T-helper 1 cell (primary cell): ENCODE results near the gene KLHL21.

Experiments
- DNase-seq, 5 donors: peaks; one replicate each; pipeline ENCODE4 v3.0.0-alpha.2; 2012 to 2020

Gene KLHL21

DNA sequence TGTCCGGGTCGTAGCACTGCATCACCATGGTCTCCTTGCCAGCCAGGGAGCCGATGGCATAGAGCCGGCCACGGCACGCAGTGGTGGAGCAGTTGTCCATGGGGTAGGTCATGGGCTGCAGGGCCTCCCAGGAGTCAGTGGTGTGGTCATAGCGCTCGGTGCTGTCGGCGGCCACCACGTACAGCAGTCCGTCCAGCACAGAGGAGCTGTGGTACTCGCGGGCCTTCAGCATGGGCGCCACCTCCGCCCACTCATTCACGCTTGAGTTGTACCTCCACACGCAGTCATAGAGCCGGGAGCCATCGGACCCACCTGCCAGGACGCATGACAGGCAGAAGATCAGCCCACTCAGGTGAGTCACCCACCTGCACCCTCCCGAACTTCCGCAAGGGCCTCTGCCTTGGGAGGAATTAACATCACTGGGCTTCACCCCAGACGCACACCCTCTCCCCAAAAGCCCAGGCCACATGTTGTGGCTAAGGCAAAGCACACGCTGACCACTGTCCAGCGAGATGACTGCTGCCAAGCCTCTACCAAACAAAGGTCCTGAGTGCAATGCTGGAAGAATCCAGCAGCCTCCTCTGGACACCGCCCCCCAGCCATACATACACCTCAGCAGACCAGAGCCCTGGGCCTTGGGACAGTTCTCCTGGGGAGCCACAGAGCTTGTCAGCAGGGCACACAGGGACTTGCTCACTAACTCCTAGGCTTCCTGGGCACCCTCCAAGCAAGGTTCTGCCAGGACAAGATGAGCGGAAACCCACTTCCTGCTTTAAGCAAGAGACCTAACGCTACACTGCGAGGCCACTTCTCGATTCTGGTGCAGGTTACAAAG, 3.3 kb downstream of the KLHL21 start:
- peak in 3 of 5 donors; percentile 24 to 69 (median 40) for DNase-seq

DNA sequence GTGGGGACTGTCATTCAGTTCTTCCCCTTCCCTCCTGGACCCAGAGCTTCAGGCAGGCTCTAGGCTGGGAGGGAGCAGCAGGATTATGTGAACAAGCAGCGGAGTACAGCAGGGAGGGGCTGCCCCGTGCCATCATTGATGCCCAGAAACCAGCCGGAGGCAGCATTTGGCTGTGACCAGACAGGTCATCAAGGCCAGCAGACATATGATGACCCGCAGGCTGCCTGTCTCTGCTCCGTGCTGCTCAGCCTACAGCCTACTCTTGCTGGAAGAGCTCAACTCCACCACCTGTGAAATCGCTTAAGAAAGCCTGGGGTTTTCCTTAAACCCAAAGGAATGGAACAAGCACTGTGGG, 4.9 kb downstream of the KLHL21 start:
- no peak for DNase-seq

DNA sequence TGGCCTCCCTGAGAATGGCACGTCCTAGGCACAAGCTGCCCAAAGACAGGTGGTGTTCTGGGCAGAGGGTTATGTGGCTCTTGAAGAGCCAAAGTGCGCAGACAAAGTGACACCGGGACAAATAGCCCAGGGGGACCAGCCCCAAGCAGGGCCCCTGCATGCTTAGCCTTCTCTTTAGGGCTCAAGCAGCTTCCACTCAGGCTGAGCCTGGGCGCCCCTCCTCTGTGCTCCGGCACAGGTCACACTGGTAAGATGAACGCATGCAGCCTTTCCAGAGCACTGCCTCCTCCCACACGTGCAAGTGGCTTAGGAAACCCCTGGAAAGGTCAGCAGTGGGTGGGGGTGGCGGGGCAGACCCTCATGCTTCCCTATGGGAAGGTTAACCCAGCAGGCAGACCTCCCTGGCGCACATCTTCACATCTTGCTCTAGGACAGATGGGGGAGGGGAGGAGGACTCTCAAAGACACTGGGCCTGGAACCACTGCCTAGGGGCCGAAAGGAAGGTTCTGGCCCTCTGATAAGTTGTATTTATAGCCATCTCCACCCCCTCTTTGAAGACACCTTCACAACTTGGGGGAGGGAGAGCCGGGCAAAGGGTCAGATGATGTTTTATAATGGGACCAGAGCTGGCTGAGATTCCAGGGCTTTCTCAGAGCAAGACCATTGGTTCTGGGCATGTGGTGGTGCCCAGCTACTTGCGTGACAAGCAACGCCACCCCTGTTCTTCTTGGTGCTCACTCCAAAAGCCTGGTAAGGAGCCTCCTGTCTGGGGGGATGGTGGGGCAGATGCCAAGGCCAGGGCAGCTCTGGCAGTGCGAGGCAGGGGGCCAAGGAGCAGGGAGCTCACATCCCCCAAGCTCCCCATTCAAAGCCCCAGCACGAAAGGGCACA, 5.5 kb downstream of the KLHL21 start:
- no peak for DNase-seq

DNA sequence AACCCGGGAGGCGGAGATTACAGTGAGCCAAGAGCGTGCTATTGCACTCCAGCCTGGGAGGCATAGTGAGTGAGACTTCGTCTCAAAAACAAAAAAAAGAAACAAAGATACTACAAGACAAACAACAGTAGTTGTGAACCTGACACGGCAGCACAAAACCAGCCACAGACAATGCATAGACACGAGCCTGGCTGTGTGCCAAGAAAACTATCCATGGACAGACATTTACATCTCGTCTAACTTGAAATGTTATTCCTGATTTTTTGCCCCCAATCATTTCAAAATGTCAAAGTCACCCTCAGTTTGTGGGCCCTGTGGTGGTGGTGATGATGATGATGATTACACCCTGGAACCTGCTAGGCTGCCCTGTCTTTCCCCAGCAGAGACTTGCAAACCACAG, 6.3 kb downstream of the KLHL21 start:
- no peak for DNase-seq

DNA sequence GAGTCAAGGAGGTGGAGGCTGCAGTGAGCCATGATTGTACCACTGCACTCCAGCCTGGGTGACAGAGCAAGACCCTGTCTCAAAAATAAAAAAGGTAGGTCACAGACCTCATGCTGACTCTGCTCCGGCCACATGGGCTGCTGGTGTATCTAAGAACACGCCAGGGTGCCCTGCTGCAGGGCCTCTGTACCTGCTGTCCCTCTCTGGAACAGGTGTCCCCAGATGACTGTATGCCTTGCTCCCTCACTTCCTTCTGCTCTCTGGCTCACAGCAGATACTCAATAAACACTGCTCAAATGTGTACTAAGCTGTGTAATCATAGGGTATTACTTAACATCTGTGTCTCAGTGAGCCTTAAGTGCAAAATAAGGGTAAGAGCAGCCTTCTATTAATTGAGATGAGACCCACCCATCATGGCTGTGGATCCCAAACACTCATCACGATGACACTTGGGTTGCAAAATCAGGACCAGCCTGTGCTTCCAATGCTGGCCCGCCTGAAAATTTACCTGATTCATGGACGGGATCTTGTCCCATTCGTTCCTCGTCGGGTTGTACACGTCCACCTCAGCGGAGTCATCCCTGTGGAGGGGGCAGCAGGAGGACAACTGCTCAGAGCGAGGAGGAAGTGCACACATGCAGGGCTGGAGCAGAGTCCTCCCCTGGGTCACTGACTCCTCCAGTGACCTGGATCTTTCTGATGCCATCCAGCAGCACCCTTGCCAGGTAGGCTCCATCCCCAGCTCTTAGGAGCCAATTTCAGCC, 7.5 kb downstream of the KLHL21 start:
- no peak for DNase-seq

DNA sequence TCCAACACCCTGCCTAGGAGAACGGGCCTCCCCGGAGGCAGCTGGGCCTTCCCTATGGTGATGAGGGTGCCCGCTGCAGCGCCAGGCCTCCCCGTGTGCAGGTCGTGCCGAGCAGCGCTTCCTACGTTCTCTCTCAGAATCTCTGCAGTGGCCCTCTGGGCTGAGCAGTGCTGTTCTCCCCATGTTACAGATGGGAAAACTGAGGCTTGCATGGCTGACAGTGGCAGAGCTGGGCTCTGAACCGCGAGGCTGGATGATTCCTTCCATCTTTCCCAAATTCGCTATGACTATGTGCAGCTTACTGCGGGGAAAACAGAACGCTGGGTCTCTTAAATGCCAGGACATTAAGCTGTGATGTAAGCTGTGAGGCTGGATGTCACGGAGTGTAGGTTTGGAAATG, 8.9 kb downstream of the KLHL21 start:
- no peak for DNase-seq

DNA sequence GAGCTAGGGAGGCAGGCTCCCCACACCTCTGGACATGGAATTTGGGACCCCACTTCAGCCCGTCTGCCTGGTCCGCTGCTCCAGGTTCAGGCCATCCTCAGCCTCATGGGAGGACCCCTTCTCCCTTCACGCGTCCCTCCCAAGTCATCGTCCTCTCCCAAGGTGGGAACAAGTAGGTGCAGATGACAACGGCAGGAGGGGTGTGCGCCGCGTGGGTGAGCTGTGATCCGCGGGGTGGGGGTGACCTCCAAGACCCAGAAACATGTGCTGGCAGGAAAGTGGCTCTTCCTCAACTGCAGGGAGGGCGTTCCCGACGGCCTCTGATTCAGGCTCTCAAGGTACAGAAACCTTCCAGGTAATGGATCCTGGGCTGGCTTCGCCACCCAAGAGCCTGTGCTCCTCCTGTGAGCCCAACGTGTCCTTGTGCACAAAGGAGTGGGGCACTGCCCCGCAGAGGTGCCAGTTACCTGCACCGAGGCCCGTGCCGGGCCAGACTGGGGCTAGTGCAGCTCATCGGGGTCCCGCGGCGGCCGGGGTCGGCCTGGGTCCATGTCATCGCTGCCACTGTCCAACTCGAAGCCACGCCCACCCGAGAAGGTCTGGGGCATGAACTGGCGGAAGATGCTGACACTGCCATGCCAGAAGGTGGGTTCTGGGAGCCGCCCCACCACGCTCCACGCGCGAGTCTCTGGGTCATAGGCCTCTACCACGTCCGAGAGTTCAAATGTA, 9.6 kb downstream of the KLHL21 start:
- DNase-seq = no peak

DNA sequence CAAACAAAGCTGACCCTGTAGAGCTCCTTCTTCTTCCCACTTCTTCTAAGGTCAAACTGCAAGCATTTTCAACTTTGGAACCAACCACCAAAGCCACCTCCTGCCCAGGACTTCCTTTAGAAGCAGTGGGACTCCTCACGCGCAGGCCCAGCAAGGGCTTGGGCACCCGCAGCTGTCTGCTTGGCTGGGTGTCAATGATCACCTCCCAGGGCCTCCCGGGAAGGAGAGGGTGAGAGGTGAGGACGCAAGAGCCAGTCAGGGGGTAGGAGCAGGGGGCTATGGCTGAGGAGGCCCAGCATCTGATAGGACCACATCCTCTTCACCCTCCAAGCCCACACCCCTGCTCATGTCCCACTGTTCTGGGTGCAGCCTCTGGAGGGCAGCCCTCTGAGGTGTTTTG, 10.2 kb downstream of the KLHL21 start:
- DNase-seq = no peak

DNA sequence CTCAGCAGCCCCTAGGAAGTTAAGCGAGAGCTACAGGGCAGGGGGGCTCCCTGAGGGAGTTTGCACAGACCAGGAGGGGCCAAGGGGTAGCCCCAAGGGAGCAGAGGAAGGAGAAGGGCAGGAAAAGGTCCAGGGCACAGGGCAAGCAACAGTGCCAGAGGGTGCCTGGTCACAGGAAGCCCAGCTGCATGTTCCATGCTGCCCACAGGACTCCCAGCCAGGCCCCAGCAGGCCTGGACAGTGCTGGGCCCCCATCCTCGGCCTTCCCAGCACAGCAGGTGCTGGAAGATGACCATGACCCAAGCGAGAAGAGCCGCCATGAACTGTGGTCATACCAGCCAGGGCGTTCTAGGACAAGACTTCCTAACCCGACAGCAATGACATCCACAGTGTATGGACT, 11.0 kb downstream of the KLHL21 start:
- DNase-seq = no peak

DNA sequence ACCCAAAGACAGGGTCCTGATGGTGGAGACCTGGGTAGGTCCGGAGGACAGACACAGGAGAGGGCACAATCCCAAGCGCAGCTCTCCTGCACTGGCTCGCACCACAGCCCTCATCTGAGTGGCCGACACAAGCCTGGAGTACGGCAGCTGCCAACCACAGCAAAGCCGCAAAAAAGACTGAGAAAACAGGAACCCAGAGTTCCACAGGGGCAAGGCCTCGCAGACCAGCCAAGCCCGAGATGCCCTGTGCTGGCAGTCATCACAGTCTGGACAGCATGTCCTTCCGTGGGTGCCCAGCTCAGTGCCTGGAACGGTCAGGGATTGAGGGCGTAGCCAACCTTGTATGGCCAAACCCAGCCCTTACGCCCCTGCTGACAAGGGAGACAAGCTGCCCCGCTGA, 11.4 kb downstream of the KLHL21 start:
- DNase-seq = no peak

DNA sequence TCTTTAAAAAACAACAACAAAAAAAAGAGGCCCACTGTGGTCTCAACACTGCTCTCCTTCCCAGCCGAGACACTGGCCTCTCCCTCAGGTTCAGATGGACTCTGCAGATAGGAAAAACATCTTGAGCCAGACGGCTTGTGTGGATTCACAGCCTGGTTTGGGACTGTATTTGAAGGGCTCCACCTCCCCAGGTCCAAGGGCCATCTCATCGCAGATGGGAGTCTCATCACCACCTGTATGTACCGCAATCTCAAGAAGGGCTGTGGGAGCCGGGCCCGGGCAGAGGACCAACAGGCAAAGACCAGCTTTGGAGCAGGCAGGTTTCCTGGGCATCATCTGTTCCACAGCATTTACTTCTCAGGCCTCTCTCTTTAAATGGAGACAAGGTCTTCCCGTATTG, 12.6 kb downstream of the KLHL21 start:
- DNase-seq = no peak

DNA sequence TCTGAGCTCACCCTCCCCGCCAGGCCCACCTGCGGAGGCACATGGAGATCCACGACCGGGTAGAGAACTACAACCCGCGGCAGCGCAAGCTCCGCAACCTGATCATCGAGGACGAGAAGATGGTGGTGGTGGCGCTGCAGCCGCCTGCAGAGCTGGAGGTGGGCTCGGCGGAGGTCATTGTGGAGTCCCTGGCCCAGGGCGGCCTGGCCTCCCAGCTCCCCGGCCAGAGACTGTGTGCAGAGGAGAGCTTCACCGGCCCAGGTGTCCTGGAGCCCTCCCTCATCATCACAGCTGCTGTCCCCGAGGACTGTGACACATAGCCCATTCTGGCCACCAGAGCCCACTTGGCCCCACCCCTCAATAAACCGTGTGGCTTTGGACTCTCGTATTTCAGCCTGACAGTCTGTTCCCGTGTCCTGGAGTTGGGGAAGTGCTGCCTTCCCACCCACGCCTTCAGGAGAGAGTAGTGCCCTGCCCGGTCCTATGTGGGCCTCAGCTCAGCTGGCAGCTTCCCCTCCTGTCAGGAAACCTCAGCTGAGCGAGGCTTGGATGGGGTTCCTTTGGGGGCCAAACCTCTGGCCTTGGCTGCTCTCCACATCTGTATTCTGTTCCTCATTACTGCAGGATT, 13.7 kb downstream of the KLHL21 start:
- DNase-seq = no peak

DNA sequence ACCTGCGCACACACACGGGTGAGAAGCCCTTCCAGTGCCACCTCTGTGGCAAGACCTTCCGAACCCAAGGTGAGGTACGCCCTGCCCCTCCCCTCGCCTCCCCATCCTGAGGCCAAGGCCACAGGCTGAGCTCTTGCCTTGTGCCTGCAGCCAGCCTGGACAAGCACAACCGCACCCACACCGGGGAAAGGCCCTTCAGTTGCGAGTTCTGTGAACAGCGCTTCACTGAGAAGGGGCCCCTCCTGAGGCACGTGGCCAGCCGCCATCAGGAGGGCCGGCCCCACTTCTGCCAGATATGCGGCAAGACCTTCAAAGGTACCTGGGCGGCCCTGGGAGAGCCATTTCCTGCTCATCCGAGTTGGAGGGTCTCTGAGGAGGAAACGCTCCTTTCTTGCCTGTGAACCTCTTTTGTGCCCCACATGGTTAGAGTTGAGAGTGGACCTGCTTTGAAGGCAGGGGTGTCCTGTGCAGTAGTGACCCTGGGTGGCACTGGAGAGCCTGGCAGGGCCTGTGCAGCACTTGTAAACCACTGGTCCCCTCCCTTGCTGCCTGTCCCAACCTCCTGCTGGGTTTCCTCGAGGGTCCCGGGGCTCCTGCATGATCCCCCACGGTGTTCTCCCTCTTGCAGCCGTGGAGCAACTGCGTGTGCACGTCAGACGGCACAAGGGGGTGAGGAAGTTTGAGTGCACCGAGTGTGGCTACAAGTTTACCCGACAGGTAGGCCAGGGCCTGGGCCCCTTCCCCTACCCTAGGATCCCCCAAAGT, 14.4 kb downstream of the KLHL21 start:
- no peak for DNase-seq

DNA sequence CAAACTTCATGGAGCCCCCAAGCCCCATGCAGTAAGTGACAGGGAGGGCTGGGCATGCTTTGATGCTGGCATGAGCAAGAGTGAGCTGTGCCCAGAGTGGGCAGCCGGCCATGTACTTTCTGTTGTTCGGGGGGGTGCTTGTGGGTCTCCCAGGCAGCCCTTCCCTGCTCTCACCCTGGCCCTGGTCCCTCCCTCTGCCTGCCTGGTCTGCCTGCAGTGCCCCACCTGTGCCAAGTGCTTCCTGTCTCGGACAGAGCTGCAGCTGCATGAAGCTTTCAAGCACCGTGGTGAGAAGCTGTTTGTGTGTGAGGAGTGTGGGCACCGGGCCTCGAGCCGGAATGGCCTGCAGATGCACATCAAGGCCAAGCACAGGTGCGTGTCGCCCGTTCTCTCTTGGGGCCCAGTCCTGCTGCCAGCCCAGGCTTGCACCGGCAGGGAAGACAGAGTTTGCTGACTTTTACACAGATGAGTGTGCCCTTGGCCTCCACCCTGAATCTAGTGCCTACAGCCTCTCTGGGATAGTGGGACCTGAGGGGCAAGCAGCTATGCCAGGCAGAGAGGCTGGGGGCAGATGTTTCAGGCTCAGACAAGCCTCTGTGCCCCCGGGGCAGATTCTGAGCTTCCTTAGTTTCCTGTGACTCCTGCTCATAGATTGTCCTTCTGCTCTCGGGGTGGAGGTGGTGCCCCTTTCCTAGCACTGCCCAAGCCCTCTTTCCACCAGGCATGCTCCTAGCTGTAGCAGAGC, 15.2 kb downstream of the KLHL21 start:
- DNase-seq = no peak

DNA sequence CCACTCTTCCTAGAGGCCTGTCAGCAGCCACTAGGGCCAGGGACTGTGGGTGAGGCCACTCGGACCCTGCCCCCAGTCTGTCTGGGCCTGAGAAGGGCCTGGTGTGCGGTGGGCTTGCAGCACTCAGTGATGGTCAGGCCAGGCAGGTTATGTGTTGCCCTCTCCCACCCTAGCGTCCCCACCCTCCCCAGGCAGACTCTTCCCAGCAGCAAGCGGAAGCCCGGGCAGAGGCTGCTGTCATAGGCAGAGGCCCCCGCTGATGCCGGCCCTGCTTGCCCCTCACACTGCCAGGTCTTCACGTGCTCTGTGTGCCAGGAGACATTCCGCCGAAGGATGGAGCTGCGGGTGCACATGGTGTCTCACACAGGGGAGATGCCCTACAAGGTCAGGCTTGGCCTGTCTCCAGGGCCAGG, 16.3 kb downstream of the KLHL21 start:
- no peak for DNase-seq

DNA sequence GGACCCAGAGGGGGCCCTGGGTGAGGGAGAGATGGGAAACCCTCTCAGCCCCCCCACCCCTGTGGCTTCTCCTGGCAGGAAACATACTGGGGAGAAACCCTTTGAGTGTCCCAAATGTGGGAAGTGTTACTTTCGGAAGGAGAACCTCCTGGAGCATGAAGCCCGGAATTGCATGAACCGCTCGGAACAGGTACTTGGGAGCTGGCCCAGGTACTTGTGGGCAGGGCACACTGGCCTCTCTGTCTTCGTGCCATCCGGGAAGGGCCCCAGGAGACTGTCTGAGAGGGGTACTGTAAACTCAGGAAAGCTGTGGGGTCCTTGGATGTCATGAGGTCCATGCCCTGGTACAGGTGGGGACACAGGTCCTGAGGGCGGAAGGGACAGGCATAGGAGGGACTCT, 16.8 kb downstream of the KLHL21 start:
- no peak for DNase-seq

DNA sequence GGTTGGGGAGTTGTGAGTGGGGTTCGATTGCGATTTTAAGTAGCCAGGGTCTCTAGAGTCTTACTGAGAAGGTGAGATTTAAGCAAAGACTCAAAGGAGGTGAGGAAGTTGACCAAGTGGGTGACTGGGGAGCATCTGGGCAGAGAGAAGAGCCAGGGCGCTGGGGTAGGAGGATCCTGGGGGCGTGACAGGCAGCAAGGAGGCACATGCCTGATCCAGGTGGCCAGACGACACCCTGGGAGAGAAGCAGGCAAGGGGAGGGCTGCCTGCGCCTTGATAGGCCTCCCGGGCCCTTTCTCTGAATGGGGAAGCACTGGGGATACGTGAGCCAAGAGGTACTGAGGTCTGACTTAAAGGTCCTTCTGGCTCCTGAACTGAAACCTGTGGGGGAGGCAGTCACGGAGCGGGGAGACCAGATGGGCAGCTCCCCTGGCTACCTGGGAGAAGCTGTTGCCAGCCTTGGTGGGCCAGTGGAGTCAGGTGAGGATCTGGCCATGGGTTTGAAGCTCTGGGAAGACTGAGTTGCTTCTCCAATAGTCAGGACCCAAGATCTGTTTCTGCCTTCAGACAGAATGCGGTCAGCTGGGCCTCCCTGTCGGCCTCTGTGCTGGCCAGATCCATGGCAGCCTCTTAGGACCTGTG, 17.5 kb downstream of the KLHL21 start:
- DNase-seq = no peak

DNA sequence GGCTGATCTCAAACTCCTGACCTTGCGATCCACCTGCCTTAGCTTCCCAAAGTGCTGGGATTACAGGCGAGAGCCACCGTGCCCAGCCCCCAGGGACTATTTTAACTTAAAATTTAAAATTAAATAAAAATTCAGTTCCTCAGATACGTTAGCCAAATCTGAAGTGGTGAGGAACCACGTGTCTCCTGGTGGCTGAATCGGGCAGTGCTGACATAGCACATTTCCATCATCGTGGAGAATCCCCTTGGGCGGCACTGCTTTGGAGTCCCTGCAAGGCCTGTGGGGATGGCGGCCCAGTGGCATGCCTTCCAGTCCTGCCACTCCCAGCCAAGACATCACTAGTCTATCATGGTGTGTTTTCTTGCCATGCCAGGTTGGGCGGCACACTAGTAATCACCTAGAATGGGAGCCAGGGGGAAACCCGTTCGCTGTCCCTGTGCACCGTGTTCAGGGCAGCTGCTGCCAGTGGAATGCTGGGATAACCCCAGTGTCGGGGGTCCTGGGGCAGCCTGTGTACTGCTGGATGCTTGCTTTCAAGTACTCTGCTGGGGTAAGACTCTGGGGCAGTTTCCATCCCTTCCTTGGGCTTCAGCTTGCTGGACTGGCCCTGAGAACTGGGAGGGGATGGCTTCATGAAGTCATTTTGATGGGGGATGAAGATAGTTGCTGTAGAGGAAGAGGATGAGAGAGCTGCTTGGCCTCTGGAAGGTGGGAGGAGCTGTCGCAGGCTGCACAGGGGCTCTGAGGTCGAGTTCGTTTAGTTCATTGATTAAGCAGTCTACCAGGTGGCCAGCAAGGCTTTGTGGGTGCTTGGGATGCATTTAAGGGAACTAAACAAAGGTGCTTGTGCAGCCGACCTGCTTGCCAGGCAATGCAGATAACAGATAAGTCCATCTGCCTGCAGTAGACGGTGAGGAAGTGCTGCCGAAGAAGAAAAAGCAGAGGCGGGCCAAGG, 18.3 kb downstream of the KLHL21 start:
- no peak for DNase-seq

DNA sequence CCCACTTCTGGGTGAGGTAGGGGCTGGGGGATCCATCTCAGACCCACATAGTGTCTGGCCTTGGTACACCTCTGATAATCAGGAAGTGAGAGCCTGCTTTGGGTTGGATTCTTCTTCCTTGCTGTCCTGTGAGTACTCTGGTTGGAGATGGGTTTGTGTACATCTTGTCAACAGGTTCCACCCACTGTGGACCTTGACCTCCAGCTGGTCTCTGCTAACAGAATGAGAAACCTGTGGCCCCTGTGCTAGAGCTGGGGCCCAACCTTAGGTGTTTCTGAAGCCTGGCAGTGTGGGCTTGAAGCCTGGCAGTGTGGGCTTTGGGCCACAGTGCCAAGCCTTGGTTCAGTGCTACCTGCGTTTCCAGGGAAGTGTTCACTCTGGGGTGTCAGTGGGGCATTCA, 20.3 kb downstream of the KLHL21 start:
- no peak for DNase-seq
